ENCODE data around the gene EXPH5.

The EXPH5 gene

GRCh38 chr11:108467091-108467823 lies 126.3 kb downstream of the EXPH5 start, which contains the start of gene C11orf65:
Gene C11orf65 (minus strand): TSS chr11:108467529. CDS start chr11:108461559, 5,970 bp downstream.
- DNase-seq (ENCODE audit: low read depth in 2 of 2), result peak; percentile 86 to 93

DNA sequence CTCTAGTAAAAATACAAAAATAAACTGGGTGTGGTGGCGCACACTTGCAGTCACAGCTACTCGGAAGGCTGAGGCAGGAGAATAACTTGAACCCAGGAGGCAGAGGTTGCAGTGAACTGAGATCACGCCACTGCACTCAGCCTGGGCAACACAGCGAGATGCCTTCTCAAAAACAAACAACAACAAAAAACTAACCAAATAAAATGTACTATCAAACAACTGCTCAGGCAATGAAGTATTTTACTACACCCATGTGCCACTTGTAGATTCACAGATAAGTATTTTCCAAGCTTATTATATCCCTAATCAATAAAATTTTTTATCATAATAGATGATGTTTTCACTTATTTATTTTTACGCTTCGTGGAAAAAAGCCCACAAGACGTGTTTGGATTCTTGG lies 127.2 kb downstream of the EXPH5 start:
- no peak for DNase-seq (ENCODE audit: low read depth in 2 of 2)

All from stimulated activated CD4-positive, alpha-beta T cell treated with anti-CD3 and anti-CD28 coated beads, Interleukin-1b, Interleukin-23, amount 100 ng/mL, for 4 hours (primary cell).